WERI-Rb-1 (cell line): ENCODE results near the gene GFOD2.

Experiments
- DNase-seq: peaks from one replicate; pipeline ENCODE4 v3.0.0-alpha.2; 2020
- H3K27ac ChIP-seq: fragments of 250-450 bp; sonication (Bioruptor Pico); 2 replicates; pipeline ENCODE4 v1.5.1; 2020; ENCODE audit warnings: mild to moderate bottlenecking, moderate library complexity
- H3K27me3 ChIP-seq: fragments of 250-450 bp; sonication (Bioruptor Pico); 2 replicates; pipeline ENCODE4 v1.5.1; 2021; ENCODE audit warnings: mild to moderate bottlenecking, low read depth, moderate library complexity; ENCODE audit not compliant: insufficient read depth, severe bottlenecking
- H3K36me3 ChIP-seq: fragments of 250-450 bp; sonication (Bioruptor Pico); 2 replicates; pipeline ENCODE4 v1.5.1; 2020; ENCODE audit warnings: mild to moderate bottlenecking, moderate library complexity
- H3K4me3 ChIP-seq: 2 replicates; pipeline ENCODE4 v1.5.1; 2011; ENCODE audit warnings: low read depth, mild to moderate bottlenecking, control low read depth, low read length
- H3K9me3 ChIP-seq: fragments of 250-450 bp; sonication (Bioruptor Pico); 2 replicates; pipeline ENCODE4 v1.5.1; 2021; ENCODE audit warnings: mild to moderate bottlenecking, moderate library complexity; ENCODE audit not compliant: severe bottlenecking
- TF ChIP-seq, protein P1 (sequence below): IDR thresholded peaks from 2 replicates; pipeline ENCODE4 v1.5.1; 2011; ENCODE audit warnings: low read depth, mild to moderate bottlenecking, control low read depth, inconsistent platforms, low read length

Gene GFOD2

DNA sequence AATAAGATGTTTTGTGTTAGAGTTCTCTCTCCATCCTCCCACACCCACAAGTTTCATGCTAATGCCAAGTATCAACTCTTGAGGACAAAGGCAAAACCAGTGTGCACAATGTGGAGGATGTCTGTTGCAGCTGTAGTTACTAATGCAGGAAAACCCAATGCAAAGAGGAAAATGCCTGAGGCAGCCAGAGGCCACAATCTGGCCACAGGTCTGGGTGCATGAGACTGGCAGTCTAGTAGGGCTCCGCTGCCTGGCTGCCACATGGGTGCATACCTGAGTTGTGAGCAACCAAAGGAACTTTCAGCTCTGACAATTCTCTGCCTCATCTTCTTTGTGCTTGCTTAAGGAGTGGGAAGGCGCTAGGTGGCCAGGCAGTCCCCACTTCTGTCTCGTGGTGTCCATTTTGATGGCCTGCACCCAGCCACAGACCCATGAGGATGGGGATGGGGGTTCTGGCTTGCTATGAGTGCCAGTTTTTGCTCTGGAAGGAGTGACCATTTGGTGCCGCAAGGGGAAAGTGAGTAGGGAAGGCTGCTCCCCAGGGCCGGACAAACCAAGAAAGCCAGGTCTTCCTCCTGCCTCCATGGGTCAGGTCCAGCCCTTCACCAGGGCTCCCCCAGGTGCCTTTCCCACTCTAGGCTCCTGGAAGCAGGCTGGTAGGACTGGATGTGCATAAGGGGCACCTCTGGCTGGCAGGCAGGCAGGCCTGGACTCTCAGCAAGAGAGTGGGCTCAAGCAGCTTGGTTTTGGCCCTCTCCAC, 4.2 kb upstream of the GFOD2 start:
- no peaks in the 10 kb centered on the region for H3K27me3 ChIP-seq
- no peak overlapping the region for H3K4me3 ChIP-seq
- H3K36me3 ChIP-seq = peaks cover 21% of the 10 kb centered on the region
- H3K9me3 ChIP-seq = no peaks in the 10 kb centered on the region
- DNase-seq = no peak
- TF ChIP-seq, protein P1, sequence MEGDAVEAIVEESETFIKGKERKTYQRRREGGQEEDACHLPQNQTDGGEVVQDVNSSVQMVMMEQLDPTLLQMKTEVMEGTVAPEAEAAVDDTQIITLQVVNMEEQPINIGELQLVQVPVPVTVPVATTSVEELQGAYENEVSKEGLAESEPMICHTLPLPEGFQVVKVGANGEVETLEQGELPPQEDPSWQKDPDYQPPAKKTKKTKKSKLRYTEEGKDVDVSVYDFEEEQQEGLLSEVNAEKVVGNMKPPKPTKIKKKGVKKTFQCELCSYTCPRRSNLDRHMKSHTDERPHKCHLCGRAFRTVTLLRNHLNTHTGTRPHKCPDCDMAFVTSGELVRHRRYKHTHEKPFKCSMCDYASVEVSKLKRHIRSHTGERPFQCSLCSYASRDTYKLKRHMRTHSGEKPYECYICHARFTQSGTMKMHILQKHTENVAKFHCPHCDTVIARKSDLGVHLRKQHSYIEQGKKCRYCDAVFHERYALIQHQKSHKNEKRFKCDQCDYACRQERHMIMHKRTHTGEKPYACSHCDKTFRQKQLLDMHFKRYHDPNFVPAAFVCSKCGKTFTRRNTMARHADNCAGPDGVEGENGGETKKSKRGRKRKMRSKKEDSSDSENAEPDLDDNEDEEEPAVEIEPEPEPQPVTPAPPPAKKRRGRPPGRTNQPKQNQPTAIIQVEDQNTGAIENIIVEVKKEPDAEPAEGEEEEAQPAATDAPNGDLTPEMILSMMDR = no peak
- H3K27ac ChIP-seq = no peak overlapping the region

DNA sequence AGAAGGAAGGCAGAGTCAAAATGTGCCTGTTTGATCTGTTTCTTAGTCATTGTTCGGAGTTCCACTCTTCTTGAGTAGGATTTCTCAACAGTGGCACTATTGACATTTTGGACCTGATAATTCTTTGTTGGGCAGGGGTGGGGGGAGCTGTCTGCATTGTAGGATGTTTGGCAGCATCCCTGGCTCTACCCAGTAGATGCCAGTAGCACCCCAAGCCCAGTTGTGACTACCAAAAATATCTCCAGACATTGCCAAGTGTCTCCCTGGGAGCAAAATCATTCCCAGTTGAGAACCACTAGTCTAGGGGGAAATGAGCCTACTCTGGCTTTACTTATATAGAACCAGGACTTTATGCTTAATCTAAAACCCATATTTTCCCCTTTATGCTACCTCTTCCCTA, 1.1 kb upstream of the GFOD2 start:
- H3K36me3 ChIP-seq = peaks cover 12% of the 10 kb centered on the region
- peak overlapping the region; percentile 88 for H3K4me3 ChIP-seq
- TF ChIP-seq, protein P1 = no peak
- no peaks in the 10 kb centered on the region for H3K27me3 ChIP-seq
- no peak overlapping the region for H3K27ac ChIP-seq
- DNase-seq = no peak
- H3K9me3 ChIP-seq = no peaks in the 10 kb centered on the region

DNA sequence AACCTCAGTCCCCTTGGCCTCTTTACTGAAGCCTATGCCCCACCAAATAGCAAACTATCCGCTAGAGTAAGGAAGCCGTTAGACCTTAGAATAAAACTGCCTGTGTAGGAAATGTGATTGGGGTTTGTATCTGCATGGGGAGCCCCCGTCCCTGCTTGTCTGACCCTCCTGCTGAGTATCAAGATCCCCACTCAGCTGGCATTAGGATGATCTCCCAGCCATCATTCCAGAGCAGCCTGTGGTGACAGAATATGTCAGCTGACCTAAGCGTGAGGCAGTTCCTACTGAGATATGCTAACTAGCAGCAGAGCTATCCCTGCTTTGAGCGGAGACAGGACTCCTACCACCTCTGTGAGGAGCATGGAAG, 645 bp upstream of the GFOD2 start:
- Histone ChIP-seq H3K9me3 (no peaks in the 10 kb centered on the region), H3K27me3 (no peaks in the 10 kb centered on the region), H3K4me3 (peak overlapping the region; percentile 88), H3K36me3 (peaks cover 10% of the 10 kb centered on the region), H3K27ac (peak overlapping the region; percentile 77)
- DNase-seq = peak; percentile 44
- TF ChIP-seq, protein P1 = no peak

DNA sequence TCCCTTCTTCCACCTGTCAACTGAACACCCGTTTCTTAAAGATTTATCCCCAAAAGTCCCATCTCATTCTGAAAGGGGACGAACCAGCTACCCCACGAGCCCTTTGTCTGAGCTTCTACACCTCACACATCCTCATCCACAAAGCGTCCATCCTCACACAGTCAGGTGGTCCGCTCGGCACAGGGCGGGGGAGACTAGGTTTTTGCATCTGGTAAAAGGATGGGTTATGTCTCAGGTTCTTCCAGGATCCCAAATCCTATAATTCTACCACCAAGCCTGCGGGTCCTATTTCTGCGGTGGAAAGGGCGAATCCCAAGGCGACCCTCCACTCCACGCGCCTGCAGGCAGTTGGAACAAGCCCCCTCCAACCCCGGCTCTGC, 458 bp downstream of the GFOD2 start:
- H3K4me3 ChIP-seq = peak overlapping the region; percentile 88
- no peaks in the 10 kb centered on the region for H3K9me3 ChIP-seq
- peaks cover 10% of the 10 kb centered on the region for H3K36me3 ChIP-seq
- no peaks in the 10 kb centered on the region for H3K27me3 ChIP-seq
- no peak for DNase-seq
- peak overlapping the region; percentile 77 for H3K27ac ChIP-seq
- TF ChIP-seq, protein P1 = no peak

DNA sequence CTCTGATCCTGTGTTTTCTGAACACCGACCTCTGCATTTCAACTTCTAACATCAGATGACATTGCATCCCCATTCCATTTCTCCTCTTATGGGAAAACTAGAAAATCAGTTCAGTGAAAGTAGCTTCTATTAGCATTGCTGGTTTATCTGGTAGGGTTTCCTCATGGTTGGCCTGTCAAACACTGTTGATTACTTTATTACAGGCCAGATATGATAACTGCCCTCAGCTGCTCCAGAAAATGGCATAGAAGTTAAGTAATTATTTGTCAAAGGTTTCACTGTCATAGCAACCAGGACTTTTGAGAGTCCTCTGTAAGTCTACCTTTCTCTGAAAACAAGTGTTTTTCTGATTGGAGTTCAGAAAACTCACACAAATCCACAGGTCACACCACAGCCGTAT, 3.0 kb downstream of the GFOD2 start:
- no peak for DNase-seq
- Histone ChIP-seq H3K27me3 (no peaks in the 10 kb centered on the region), H3K4me3 (no peak overlapping the region), H3K27ac (no peak overlapping the region), H3K9me3 (no peaks in the 10 kb centered on the region), H3K36me3 (peaks cover 10% of the 10 kb centered on the region; the same call in 1 of the 2 replicates)
- TF ChIP-seq, protein P1 = no peak

DNA sequence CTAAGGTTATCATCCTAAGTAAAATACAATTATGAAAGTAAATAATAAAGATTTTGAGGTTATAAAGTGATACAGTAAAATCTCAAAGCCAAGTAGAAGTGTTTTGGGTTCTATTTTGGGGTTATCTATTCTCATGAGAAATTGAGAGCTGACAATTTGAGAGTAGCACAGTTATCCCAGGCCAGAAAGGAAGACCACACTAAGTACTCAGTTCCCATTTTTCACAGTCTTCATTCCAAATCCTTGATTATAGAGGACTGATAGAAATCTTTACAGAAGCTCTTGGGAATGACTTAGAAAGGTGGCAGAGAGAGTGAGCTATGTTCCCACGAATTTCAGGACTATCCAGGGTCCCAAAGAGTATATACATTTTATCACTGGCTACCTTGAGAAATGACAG, 4.6 kb downstream of the GFOD2 start:
- Histone ChIP-seq H3K4me3 (no peak overlapping the region), H3K9me3 (no peaks in the 10 kb centered on the region), H3K36me3 (peaks cover 10% of the 10 kb centered on the region), H3K27me3 (no peaks in the 10 kb centered on the region), H3K27ac (no peak overlapping the region)
- TF ChIP-seq, protein P1 = no peak
- DNase-seq = no peak
